ENCODE data around the gene C12orf75. TPM values are rescaled to one million over a fixed set of nuclear protein-coding genes. Genes with fewer than 3 reads are reported as not detected.
A peak's percentile ranks its signal among the peaks of the same experiment; 100 is the strongest.

C12orf75 gene
- total and polyA plus RNA-seq, 10 of the 15 experiments (the other 5 are each of a cell fraction or from before 2014, with no cell fraction given) = 40.7 to 411 (median 159) TPM

DNA sequence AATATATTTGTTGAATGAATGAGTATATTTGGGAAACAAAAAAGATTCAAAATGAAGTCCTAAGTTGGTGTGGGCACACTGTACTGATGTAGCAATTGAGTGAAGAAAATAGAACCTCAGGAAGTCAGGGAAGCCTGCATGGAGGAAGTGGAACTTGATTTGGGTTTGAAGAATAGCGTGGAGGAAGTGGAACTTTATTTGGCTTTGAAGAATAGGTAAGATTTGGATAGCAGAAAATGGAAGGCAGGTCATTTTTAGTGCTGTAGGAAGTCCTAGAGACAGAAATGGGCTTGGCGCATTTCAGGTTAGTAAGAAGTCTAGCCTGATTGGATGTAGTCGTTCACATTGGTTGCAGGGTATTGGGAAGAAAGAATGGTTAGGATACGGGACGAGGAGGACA is 5.4 kb downstream of the C12orf75 start:
- Histone ChIP-seq H4K20me1 (ENCODE audit: control insufficient read depth, insufficient read depth) (no peaks in the 10 kb centered on the region), H3K79me2 (ENCODE audit: control insufficient read depth, insufficient read depth, low read length) (peaks cover 78% of the 10 kb centered on the region), H3K4me2 (ENCODE audit: control insufficient read depth, insufficient read depth) (peak overlapping the region; percentile 68), H3K27me3 (replicated peaks in 1 of 2; ENCODE audit: control insufficient read depth in 2 of 2, insufficient read depth in 2 of 2, low read length in 1 of 2) (no peaks in the 10 kb centered on the region), H2AFZ (ENCODE audit: control insufficient read depth, low read depth, low read length) (no peak overlapping the region), H3K27ac (ENCODE audit: control insufficient read depth, insufficient read depth) (peak overlapping the region; percentile 38; the same call in 1 of the 2 replicates), H3K4me1 (ENCODE audit: control insufficient read depth, insufficient read depth, low read length) (peaks cover 16% of the 10 kb centered on the region), H3K4me3 (peak overlapping the region; percentile 31; the same call in 1 of the 2 replicates), H3K36me3 (ENCODE audit: control insufficient read depth in 2 of 2, insufficient read depth in 2 of 2, low read length in 1 of 2) (no peaks in the 10 kb centered on the region; a peak in 1 of 4 replicates), H3K9me3 (replicated peaks; ENCODE audit: control insufficient read depth, insufficient read depth, low read length) (peaks cover 8% of the 10 kb centered on the region), H3K9ac (ENCODE audit: control insufficient read depth, insufficient read depth, low read length) (no peak overlapping the region)
- intact Hi-C loops (cut with micrococcal nuclease; ENCODE audit: unreplicated experiment) = no loop called here
- in situ Hi-C loops (cut with MboI) = no loop called here
- ChIA-PET POLR2A (interaction anchor here (5.1 kb wide), 1 partner anchor 21 kb away, joined by 38 read pairs; no protein-coding TSS in a partner anchor), CTCF (interaction anchor here (0.9 to 6.5 kb wide), 4 partner anchors 9 to 42 kb away, joined by 3 to 38 read pairs (median 4); no protein-coding TSS in a partner anchor), SMC1A (ENCODE audit: uncharacterized antibody, unreplicated experiment) (interaction anchor here (0.8 to 7.9 kb wide), 6 partner anchors 8 to 49 kb away, joined by 3 to 102 read pairs (median 4); no protein-coding TSS in a partner anchor), RAD21 (ENCODE audit: unreplicated experiment) (interaction anchor here (1.5 to 6.1 kb wide), 3 partner anchors 15 to 22 kb away, joined by 3 to 47 read pairs (median 4); no protein-coding TSS in a partner anchor)
- no peak for DNase-seq (ENCODE audit: low read depth, low spot score)
- no peak for FAIRE-seq
- no peak for ATAC-seq
- 92% methylated on average over 5 of the region's 5 CpGs for WGBS (ENCODE audit: insufficient coverage, insufficient replicate concordance, low lambda C conversion rate, missing lambda C conversion rate)
- no TSS peak for BruUV-seq (replicated peaks)
- TF ChIP-seq SPI1 (IDR thresholded peaks at IDR 0.05; ENCODE audit: borderline replicate concordance, insufficient read depth, low read depth, low read length) (peak; percentile 75; the same call in 1 of the 2 replicates), CBX5 (IDR thresholded peaks at IDR 0.05; ENCODE audit: low read depth) (no peak), IRF4 (IDR thresholded peaks at IDR 0.05; ENCODE audit: low read depth, low read length) (no peak), RELB (IDR thresholded peaks at IDR 0.05; ENCODE audit: low read depth) (peak; percentile 25; the same call in 1 of the 2 replicates), MEF2B (IDR thresholded peaks at IDR 0.05; ENCODE audit: partially characterized antibody, poor library complexity, severe bottlenecking) (no peak), STAT1 (conservative IDR thresholded peaks at IDR 0.05) (no peak), USF1 (IDR thresholded peaks at IDR 0.05; ENCODE audit: borderline replicate concordance, extremely low read length, insufficient read depth, low read depth, low read length) (no peak), SMC3 (IDR thresholded peaks at IDR 0.05; ENCODE audit: borderline replicate concordance, low read length) (no peak), IKZF1 (conservative IDR thresholded peaks at IDR 0.05) (peak; percentile 38; the same call in 1 of the 2 replicates)
- TF ChIP-seq, protein P1, sequence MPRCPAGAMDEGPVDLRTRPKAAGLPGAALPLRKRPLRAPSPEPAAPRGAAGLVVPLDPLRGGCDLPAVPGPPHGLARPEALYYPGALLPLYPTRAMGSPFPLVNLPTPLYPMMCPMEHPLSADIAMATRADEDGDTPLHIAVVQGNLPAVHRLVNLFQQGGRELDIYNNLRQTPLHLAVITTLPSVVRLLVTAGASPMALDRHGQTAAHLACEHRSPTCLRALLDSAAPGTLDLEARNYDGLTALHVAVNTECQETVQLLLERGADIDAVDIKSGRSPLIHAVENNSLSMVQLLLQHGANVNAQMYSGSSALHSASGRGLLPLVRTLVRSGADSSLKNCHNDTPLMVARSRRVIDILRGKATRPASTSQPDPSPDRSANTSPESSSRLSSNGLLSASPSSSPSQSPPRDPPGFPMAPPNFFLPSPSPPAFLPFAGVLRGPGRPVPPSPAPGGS (IDR thresholded peaks at IDR 0.05; ENCODE audit: borderline replicate concordance, insufficient read depth, low read depth, low read length, poor library complexity, severe bottlenecking) = no peak
